SJCRH30 (cell line): ENCODE measurements around the gene AWAT1. TPM values are rescaled to one million over a fixed set of nuclear protein-coding genes. Genes with fewer than 3 reads are reported as not detected.
"Not testable (repeated sequence)": the region's sequence is repeated elsewhere in the genome, so short reads cannot be mapped to it uniquely, and the experiment has no call there.

ENCODE experiments used
- DNase-seq, 2 experiments: peaks; one replicate each; pipeline ENCODE4 v3.0.0-alpha.2; 2015 to 2020
- H3K27ac ChIP-seq: fragments of 250-450 bp; sonication (Bioruptor Pico); 2 replicates; pipeline ENCODE4 v1.5.1; 2020; ENCODE audit warnings: mild to moderate bottlenecking, moderate library complexity
- H3K27me3 ChIP-seq: fragments of 250-450 bp; sonication (Bioruptor Pico); 2 replicates; pipeline ENCODE4 v1.5.1; 2020; ENCODE audit warnings: mild to moderate bottlenecking, moderate library complexity
- H3K36me3 ChIP-seq: fragments of 250-450 bp; sonication (Bioruptor Pico); 2 replicates; pipeline ENCODE4 v1.5.1; 2020; ENCODE audit warnings: mild to moderate bottlenecking, moderate library complexity
- H3K4me1 ChIP-seq: fragments of 250-450 bp; sonication (Bioruptor Pico); 2 replicates; pipeline ENCODE4 v1.5.1; 2020; ENCODE audit warnings: mild to moderate bottlenecking, moderate library complexity
- H3K4me3 ChIP-seq: fragments of 250-450 bp; sonication (Bioruptor Pico); 2 replicates; pipeline ENCODE4 v1.5.1; 2020; ENCODE audit warnings: mild to moderate bottlenecking, moderate library complexity
- H3K9me3 ChIP-seq: fragments of 250-450 bp; sonication (Bioruptor Pico); replicated peaks from 2 replicates; pipeline ENCODE4 v1.5.1; 2020; ENCODE audit warnings: mild to moderate bottlenecking, moderate library complexity
- total RNA-seq: library from RNA; depleted of rRNA; stranded (reverse); fragments of >200 nt; shearing (Covaris generic); gene quantifications from 2 replicates; pipeline ENCODE4 v1.2.3, GENCODE V29; 2014; rRNA removed

AWAT1 gene
- total RNA-seq, result not detected in 2 replicates

- Histone ChIP-seq H3K4me1 (no peaks in the 10 kb centered on the region), H3K9me3 (no peaks in the 10 kb centered on the region), H3K36me3 (no peaks in the 10 kb centered on the region), H3K27me3 (no peaks in the 10 kb centered on the region), H3K27ac (no peak within 1 kb of the TSS), H3K4me3 (no peak within 1 kb of the TSS)
- DNase-seq, result no peak
Observed at GRCh38 chrX:70234355-70234754, at the start of gene AWAT1. Gene AWAT1, plus strand, starts transcription at chrX:70234655. Its CDS starts 41 bp downstream, at chrX:70234696.

GRCh38 chrX:70190225-70190624 lies 44.2 kb upstream of the AWAT1 start:
- no peaks in the 10 kb centered on the region for H3K36me3 ChIP-seq
- no peaks in the 10 kb centered on the region for H3K4me1 ChIP-seq
- no peaks in the 10 kb centered on the region; the same call in 1 of the 2 replicates for H3K27me3 ChIP-seq
- H3K4me3 ChIP-seq, result no peak overlapping the region
- H3K27ac ChIP-seq, result no peak overlapping the region
- no peaks in the 10 kb centered on the region for H3K9me3 ChIP-seq
- no peak for DNase-seq

- Histone ChIP-seq H3K27me3 (no peaks in the 10 kb centered on the region), H3K4me1 (no peaks in the 10 kb centered on the region), H3K36me3 (no peaks in the 10 kb centered on the region), H3K4me3 (no peak overlapping the region), H3K27ac (no peak overlapping the region), H3K9me3 (no peaks in the 10 kb centered on the region)
- peak; percentile 61 to 78 for DNase-seq
Observed at GRCh38 chrX:70196961-70197720, 37.3 kb upstream of the AWAT1 start.

GRCh38 chrX:70201732-70202131 lies 32.7 kb upstream of the AWAT1 start:
- H3K4me1 ChIP-seq, result no peaks in the 10 kb centered on the region
- no peaks in the 10 kb centered on the region for H3K36me3 ChIP-seq
- no peaks in the 10 kb centered on the region for H3K27me3 ChIP-seq
- no peak overlapping the region for H3K27ac ChIP-seq
- no peak for DNase-seq
- H3K9me3 ChIP-seq, result no peaks in the 10 kb centered on the region
- H3K4me3 ChIP-seq, result no peak overlapping the region

GRCh38 chrX:70208479-70208878 lies 26.0 kb upstream of the AWAT1 start:
- Histone ChIP-seq H3K27ac (no peak overlapping the region), H3K4me1 (no peaks in the 10 kb centered on the region), H3K36me3 (no peaks in the 10 kb centered on the region), H3K27me3 (no peaks in the 10 kb centered on the region), H3K9me3 (no peaks in the 10 kb centered on the region), H3K4me3 (no peak overlapping the region)
- no peak for DNase-seq

- not testable (repeated sequence) for H3K27ac ChIP-seq, H3K4me3 ChIP-seq, DNase-seq, H3K36me3 ChIP-seq, H3K4me1 ChIP-seq, H3K9me3 ChIP-seq, H3K27me3 ChIP-seq
Observed at GRCh38 chrX:70209570-70209969, 24.9 kb upstream of the AWAT1 start.

GRCh38 chrX:70219938-70220764 lies 14.3 kb upstream of the AWAT1 start:
- no peaks in the 10 kb centered on the region for H3K36me3 ChIP-seq
- no peak overlapping the region for H3K4me3 ChIP-seq
- H3K27me3 ChIP-seq, result no peaks in the 10 kb centered on the region
- no peak overlapping the region for H3K27ac ChIP-seq
- DNase-seq, result no peak
- H3K4me1 ChIP-seq, result no peaks in the 10 kb centered on the region
- H3K9me3 ChIP-seq, result no peaks in the 10 kb centered on the region

GRCh38 chrX:70226048-70226447 lies 8.4 kb upstream of the AWAT1 start:
- H3K4me1 ChIP-seq, result no peaks in the 10 kb centered on the region
- no peak overlapping the region for H3K4me3 ChIP-seq
- no peak overlapping the region for H3K27ac ChIP-seq
- no peaks in the 10 kb centered on the region for H3K9me3 ChIP-seq
- DNase-seq, result no peak
- H3K36me3 ChIP-seq, result no peaks in the 10 kb centered on the region
- no peaks in the 10 kb centered on the region for H3K27me3 ChIP-seq

GRCh38 chrX:70226687-70227086 lies 7.8 kb upstream of the AWAT1 start:
- H3K27me3 ChIP-seq, result no peaks in the 10 kb centered on the region
- H3K36me3 ChIP-seq, result no peaks in the 10 kb centered on the region
- no peaks in the 10 kb centered on the region for H3K9me3 ChIP-seq
- H3K4me3 ChIP-seq, result no peak overlapping the region
- no peak for DNase-seq
- no peaks in the 10 kb centered on the region for H3K4me1 ChIP-seq
- H3K27ac ChIP-seq, result no peak overlapping the region

GRCh38 chrX:70231666-70232065 lies 2.8 kb upstream of the AWAT1 start:
- H3K27ac ChIP-seq, result no peak overlapping the region
- no peaks in the 10 kb centered on the region for H3K4me1 ChIP-seq
- no peaks in the 10 kb centered on the region for H3K36me3 ChIP-seq
- no peak for DNase-seq
- H3K4me3 ChIP-seq, result no peak overlapping the region
- no peaks in the 10 kb centered on the region for H3K27me3 ChIP-seq
- no peaks in the 10 kb centered on the region for H3K9me3 ChIP-seq

- no peak for DNase-seq
- Histone ChIP-seq H3K9me3 (no peaks in the 10 kb centered on the region), H3K27me3 (no peaks in the 10 kb centered on the region), H3K36me3 (no peaks in the 10 kb centered on the region), H3K4me1 (no peaks in the 10 kb centered on the region), H3K4me3 (no peak overlapping the region), H3K27ac (no peak overlapping the region)
Observed at GRCh38 chrX:70240751-70241150, 6.3 kb downstream of the AWAT1 start.

- H3K36me3 ChIP-seq, result no peaks in the 10 kb centered on the region
- H3K9me3 ChIP-seq, result no peaks in the 10 kb centered on the region
- no peak for DNase-seq
- no peak overlapping the region for H3K27ac ChIP-seq
- H3K4me1 ChIP-seq, result no peaks in the 10 kb centered on the region
- no peak overlapping the region for H3K4me3 ChIP-seq
- H3K27me3 ChIP-seq, result no peaks in the 10 kb centered on the region
Observed at GRCh38 chrX:70241501-70241900, 7.0 kb downstream of the AWAT1 start.

- not testable (repeated sequence) for H3K36me3 ChIP-seq, DNase-seq, H3K27ac ChIP-seq, H3K4me1 ChIP-seq, H3K9me3 ChIP-seq, H3K4me3 ChIP-seq, H3K27me3 ChIP-seq
Observed at GRCh38 chrX:70243601-70244000, 9.1 kb downstream of the AWAT1 start.

GRCh38 chrX:70244881-70245280 lies 10.4 kb downstream of the AWAT1 start:
- Histone ChIP-seq H3K27ac (no peak overlapping the region), H3K36me3 (no peaks in the 10 kb centered on the region), H3K9me3 (no peaks in the 10 kb centered on the region), H3K4me1 (no peaks in the 10 kb centered on the region), H3K27me3 (no peaks in the 10 kb centered on the region), H3K4me3 (no peak overlapping the region)
- no peak for DNase-seq

GRCh38 chrX:70247252-70247651 lies 12.8 kb downstream of the AWAT1 start:
- no peak for DNase-seq
- Histone ChIP-seq H3K9me3 (no peaks in the 10 kb centered on the region), H3K27me3 (no peaks in the 10 kb centered on the region), H3K4me1 (no peaks in the 10 kb centered on the region), H3K27ac (no peak overlapping the region), H3K36me3 (no peaks in the 10 kb centered on the region), H3K4me3 (no peak overlapping the region)
